ENCODE results near the gene PPP2R5C.

GRCh38 chr14:101900253-101900652, 138.7 kb downstream of the PPP2R5C start:
- TF ChIP-seq POLR2AphosphoS5 (IDR thresholded peaks at IDR 0.05; ENCODE audit: borderline replicate concordance, low read depth, low read length) (no peak), EZH2 (IDR thresholded peaks at IDR 0.05) (no peak)

Measured in SK-N-MC (cell line).